IPS-18a (cell line): ENCODE measurements around the gene DCAF6.

Source experiments
- H3K27ac ChIP-seq: one replicate; pipeline ENCODE4 v1.5.1; 2013; ENCODE audit warnings: low read length
- H3K27me3 ChIP-seq: one replicate; pipeline ENCODE4 v1.6.1; 2013; ENCODE audit warnings: mild to moderate bottlenecking, low read length; ENCODE audit not compliant: control insufficient read depth, insufficient read depth
- H3K36me3 ChIP-seq: one replicate; pipeline ENCODE4 v1.6.1; 2013; ENCODE audit warnings: low read depth, low read length; ENCODE audit not compliant: control insufficient read depth
- H3K4me1 ChIP-seq: one replicate; pipeline ENCODE4 v1.6.1; 2013; ENCODE audit warnings: low read depth, low read length; ENCODE audit not compliant: control insufficient read depth
- H3K4me3 ChIP-seq: one replicate; pipeline ENCODE4 v1.5.1; 2013; ENCODE audit warnings: low read length
- H3K9ac ChIP-seq: one replicate; pipeline ENCODE4 v1.6.1; 2013; ENCODE audit warnings: mild to moderate bottlenecking, low read length, moderate library complexity
- H3K9me3 ChIP-seq: one replicate; pipeline ENCODE4 v1.6.1; 2013; ENCODE audit warnings: low read depth, low read length; ENCODE audit not compliant: control insufficient read depth

DCAF6 gene

GRCh38 chr1:168079761-168080160 is 143.3 kb downstream of the DCAF6 start:
- no peak overlapping the region for H3K27ac ChIP-seq
- H3K4me1 ChIP-seq = no peaks in the 10 kb centered on the region
- H3K9ac ChIP-seq = no peak overlapping the region
- no peak overlapping the region for H3K4me3 ChIP-seq
- H3K27me3 ChIP-seq = no peaks in the 10 kb centered on the region
- peaks cover 15% of the 10 kb centered on the region for H3K36me3 ChIP-seq
- no peaks in the 10 kb centered on the region for H3K9me3 ChIP-seq

DNA sequence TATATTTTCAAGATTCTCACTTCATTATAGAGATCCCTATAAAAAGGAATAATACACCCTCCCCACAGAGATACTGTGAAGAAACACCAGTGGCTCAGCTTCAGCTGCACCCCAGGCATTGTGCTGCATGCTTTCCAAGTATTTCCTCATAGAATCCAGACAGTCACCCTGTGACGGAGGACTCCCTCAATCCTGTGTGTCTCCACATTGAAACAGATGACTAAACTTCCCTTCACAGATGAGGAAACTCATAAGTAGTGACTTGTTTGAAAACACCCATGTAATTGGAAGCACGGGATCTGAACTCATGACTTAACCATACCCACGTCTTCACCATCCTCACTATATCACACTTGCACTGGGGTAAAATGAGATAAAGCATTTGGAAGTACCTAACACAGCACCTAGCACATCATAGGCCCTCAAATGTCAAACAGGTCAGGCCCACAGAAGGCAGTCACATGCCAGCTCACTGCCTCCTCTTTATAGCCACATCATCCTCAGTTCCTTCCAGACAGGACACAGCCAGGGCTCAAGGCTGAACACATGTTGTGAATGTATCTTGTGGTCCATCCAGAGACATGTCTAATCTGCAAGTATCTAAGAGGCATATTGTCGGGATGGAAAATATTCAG is 145.0 kb downstream of the DCAF6 start:
- Histone ChIP-seq H3K9ac (no peak overlapping the region), H3K9me3 (no peaks in the 10 kb centered on the region), H3K4me1 (no peaks in the 10 kb centered on the region), H3K36me3 (peaks cover 6% of the 10 kb centered on the region), H3K27ac (no peak overlapping the region), H3K4me3 (no peak overlapping the region), H3K27me3 (no peaks in the 10 kb centered on the region)

GRCh38 chr1:168082008-168082876 is 145.8 kb downstream of the DCAF6 start:
- Histone ChIP-seq H3K4me3 (no peak overlapping the region), H3K4me1 (no peaks in the 10 kb centered on the region), H3K9ac (no peak overlapping the region), H3K27ac (no peak overlapping the region), H3K9me3 (no peaks in the 10 kb centered on the region), H3K27me3 (no peaks in the 10 kb centered on the region), H3K36me3 (peaks cover 2% of the 10 kb centered on the region)

DNA sequence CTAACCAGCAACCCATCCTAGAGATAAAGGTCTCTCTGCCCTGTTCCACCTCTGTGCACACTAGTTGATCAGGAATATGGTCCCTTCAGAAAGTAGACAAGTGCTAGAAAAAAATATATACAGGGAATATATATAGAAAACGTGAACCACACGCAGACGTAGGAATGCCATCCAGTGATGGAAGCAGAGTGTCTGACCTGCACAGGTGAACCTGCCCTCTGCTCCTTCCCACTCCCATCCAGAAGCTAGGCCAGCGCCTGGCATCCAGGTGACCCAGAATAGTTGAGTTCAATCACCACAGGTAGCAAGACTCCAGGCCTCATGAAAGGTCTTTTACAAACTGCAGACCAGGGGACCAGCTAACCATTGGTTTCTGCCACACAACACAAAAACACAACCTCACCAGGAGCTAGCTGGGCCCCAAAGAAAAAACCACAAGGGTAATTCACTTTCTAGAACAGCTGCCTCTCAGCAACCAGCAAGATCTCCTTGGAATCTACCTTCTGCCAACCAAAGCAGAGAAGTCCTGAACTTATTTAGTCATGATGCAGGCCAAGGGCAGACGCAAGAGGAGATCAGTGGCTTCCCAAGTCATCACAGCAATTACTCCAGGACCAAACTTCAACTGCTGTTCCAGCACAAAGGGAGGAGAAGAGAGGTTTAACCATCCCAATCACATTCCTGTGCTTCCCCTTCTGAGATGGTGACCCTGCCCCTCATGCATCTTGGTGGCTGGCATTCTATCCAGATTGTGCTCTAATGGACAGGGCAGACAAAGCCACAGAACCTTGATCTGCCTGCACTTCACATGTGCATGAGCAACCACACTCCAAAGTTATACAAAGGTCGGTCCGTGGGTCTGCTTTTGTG is 147.2 kb downstream of the DCAF6 start:
- Histone ChIP-seq H3K27ac (no peak overlapping the region), H3K9ac (no peak overlapping the region), H3K4me1 (no peaks in the 10 kb centered on the region), H3K9me3 (no peaks in the 10 kb centered on the region), H3K4me3 (no peak overlapping the region), H3K27me3 (no peaks in the 10 kb centered on the region), H3K36me3 (no peaks in the 10 kb centered on the region)

- no peak overlapping the region for H3K4me3 ChIP-seq
- no peak overlapping the region for H3K27ac ChIP-seq
- no peaks in the 10 kb centered on the region for H3K9me3 ChIP-seq
- no peaks in the 10 kb centered on the region for H3K4me1 ChIP-seq
- no peaks in the 10 kb centered on the region for H3K36me3 ChIP-seq
- H3K27me3 ChIP-seq = no peaks in the 10 kb centered on the region
- no peak overlapping the region for H3K9ac ChIP-seq
Measured at GRCh38 chr1:168084396-168085231, 148.1 kb downstream of the DCAF6 start.

- no peaks in the 10 kb centered on the region for H3K4me1 ChIP-seq
- no peak overlapping the region for H3K27ac ChIP-seq
- no peaks in the 10 kb centered on the region for H3K36me3 ChIP-seq
Measured at GRCh38 chr1:168085401-168085872, 149.0 kb downstream of the DCAF6 start.

DNA sequence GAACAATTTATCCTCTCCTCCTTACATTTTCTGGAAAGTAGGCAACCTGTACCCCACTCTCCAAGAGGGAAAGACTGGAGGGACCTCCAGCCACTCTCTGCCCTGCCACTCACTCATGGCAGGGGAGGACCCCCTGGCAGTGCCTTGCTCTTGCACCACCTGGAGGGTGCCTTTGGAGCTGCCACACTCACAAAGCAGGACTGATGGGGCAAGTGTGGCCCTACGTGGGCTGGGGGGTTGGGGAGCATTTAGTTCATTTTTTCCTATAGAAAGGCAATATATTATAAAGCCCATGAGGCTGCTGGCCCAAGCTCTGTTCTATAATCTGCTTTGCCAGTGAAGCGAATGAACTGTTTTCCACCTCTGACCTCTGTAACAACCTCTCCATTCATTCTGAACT is 150.0 kb downstream of the DCAF6 start:
- no peaks in the 10 kb centered on the region for H3K4me1 ChIP-seq
- H3K27me3 ChIP-seq = no peaks in the 10 kb centered on the region
- H3K9me3 ChIP-seq = no peaks in the 10 kb centered on the region
- H3K36me3 ChIP-seq = no peaks in the 10 kb centered on the region
- no peak overlapping the region for H3K4me3 ChIP-seq
- no peak overlapping the region for H3K27ac ChIP-seq
- no peak overlapping the region for H3K9ac ChIP-seq

More at GRCh38 chr1:168085401-168085872, 149.0 kb downstream of the DCAF6 start:
- Histone ChIP-seq H3K9me3 (no peaks in the 10 kb centered on the region), H3K4me3 (no peak overlapping the region), H3K27me3 (no peaks in the 10 kb centered on the region), H3K9ac (no peak overlapping the region)

DNA sequence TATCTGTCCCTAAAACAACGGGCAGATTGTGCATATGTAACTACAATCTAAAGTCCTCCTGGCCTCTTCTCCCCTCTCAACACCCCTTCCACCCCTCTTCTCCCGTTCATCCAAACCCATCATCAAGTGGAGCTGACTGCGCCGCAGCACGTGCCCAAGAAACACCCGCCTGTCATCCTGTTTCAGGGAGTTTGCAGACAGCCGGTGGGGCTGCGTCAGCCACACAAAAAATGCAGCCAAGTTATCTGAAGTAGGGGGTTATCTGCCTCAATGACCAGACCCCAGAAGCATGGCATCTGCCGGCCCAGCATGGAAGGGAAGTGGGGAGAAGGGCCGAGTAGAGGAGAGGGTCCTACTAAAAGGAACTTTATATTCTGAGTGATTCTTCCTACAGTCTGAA is 151.2 kb downstream of the DCAF6 start:
- no peaks in the 10 kb centered on the region for H3K36me3 ChIP-seq
- no peak overlapping the region for H3K27ac ChIP-seq
- H3K9me3 ChIP-seq = no peaks in the 10 kb centered on the region
- H3K4me3 ChIP-seq = no peak overlapping the region
- no peaks in the 10 kb centered on the region for H3K4me1 ChIP-seq
- no peak overlapping the region for H3K9ac ChIP-seq
- no peaks in the 10 kb centered on the region for H3K27me3 ChIP-seq

GRCh38 chr1:168088511-168089325 is 152.2 kb downstream of the DCAF6 start:
- no peak overlapping the region for H3K27ac ChIP-seq
- no peak overlapping the region for H3K4me3 ChIP-seq
- no peaks in the 10 kb centered on the region for H3K4me1 ChIP-seq
- H3K27me3 ChIP-seq = no peaks in the 10 kb centered on the region
- no peak overlapping the region for H3K9ac ChIP-seq
- H3K36me3 ChIP-seq = no peaks in the 10 kb centered on the region
- no peaks in the 10 kb centered on the region for H3K9me3 ChIP-seq

DNA sequence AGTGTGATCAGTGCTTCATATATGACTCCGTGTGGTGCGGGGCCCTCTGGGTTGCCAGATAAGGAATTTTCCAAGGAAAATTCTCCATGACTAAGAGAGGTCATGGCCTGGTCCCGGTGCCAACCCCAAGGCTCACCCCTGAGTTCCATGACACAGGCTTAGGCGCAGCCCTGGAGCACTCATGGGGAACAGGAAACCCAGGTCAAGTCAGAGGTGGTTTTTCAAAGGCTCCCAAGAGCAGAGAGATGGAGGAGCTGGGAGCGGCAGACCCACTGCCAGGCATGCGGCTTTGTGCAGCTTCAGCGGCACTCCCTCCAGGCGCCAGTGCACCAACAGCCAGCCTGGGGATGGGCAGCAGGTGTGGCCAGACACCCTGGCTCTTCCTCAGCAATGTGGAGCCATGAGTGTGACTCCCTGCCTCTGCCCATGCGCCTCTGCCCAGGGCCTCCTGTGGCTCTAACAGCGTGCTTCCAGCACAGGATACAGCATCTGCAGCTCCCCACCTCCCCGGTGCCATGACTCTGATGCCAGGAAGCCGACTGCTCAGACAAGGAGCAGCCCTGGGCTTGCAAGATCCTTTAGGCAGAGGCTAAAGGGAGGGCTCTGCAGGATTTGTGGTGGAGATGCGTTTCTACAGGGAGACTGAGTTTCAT is 153.0 kb downstream of the DCAF6 start:
- Histone ChIP-seq H3K27ac (no peak overlapping the region), H3K9me3 (no peaks in the 10 kb centered on the region), H3K36me3 (no peaks in the 10 kb centered on the region), H3K4me3 (no peak overlapping the region), H3K9ac (no peak overlapping the region), H3K27me3 (no peaks in the 10 kb centered on the region), H3K4me1 (no peaks in the 10 kb centered on the region)
